CD14-positive monocyte (primary cell): Measurements from ENCODE around the gene TICAM2. TPM values are rescaled to one million over a fixed set of nuclear protein-coding genes. Genes with fewer than 3 reads are reported as not detected.

ENCODE experiments used
- DNase-seq, 3 donors: peaks; one replicate each; pipeline ENCODE4 v3.0.0-alpha.2; 2011 to 2022
- H2AFZ ChIP-seq: 2 replicates; pipeline ENCODE4 v1.6.0; 2012; ENCODE audit warnings: mild to moderate bottlenecking, low read depth, low read length, inconsistent platforms; ENCODE audit not compliant: insufficient read depth, poor library complexity, severe bottlenecking
- H3K27ac ChIP-seq, 2 donors: 1 replicate in 1 of 2; 2 replicates in 1 of 2; pipeline ENCODE4 v1.5.1; 2012 to 2013; ENCODE audit warnings: low read length in 2 of 2, control low read depth in 1 of 2, inconsistent platforms in 1 of 2, low read depth in 1 of 2, mild to moderate bottlenecking in 1 of 2
- H3K27me3 ChIP-seq, 2 donors: one replicate each; pipeline versions ENCODE4 v1.6.0 to v1.6.1; 2011 to 2013; ENCODE audit warnings: low read length in 2 of 2; ENCODE audit not compliant: control insufficient read depth in 2 of 2, insufficient read depth in 2 of 2
- H3K36me3 ChIP-seq, 2 donors: replicated peaks in 1 of 2; 1 replicate in 1 of 2; 2 replicates in 1 of 2; pipeline versions ENCODE4 v1.5.1 to v1.6.1; 2012 to 2013; ENCODE audit warnings: low read length in 2 of 2, control low read depth in 1 of 2, inconsistent platforms in 1 of 2, mild to moderate bottlenecking in 1 of 2; ENCODE audit not compliant: insufficient read depth in 2 of 2, control insufficient read depth in 1 of 2
- H3K4me1 ChIP-seq, 2 donors: 1 replicate in 1 of 2; 2 replicates in 1 of 2; pipeline versions ENCODE4 v1.5.1 to v1.6.1; 2012 to 2013; ENCODE audit warnings: low read length in 2 of 2, control low read depth in 1 of 2, inconsistent platforms in 1 of 2, mild to moderate bottlenecking in 1 of 2, moderate library complexity in 1 of 2; ENCODE audit not compliant: insufficient read depth in 2 of 2, control insufficient read depth in 1 of 2
- H3K4me2 ChIP-seq: replicated peaks from 2 replicates; pipeline ENCODE3; 2012; ENCODE audit warnings: low read length, moderate library complexity, mild to moderate bottlenecking; ENCODE audit not compliant: poor library complexity, severe bottlenecking; ENCODE audit errors: extremely low read depth
- H3K4me3 ChIP-seq, 3 experiments: fragments of 200-600 bp in 1 of 3; sonication (generic) in 1 of 3; replicated peaks in 1 of 3; 1 replicate in 2 of 3; 2 replicates in 1 of 3; pipeline ENCODE4 v1.5.1; 2011 to 2013; ENCODE audit warnings: low read length in 3 of 3, mild to moderate bottlenecking in 3 of 3, control low read depth in 2 of 3, low read depth in 2 of 3, inconsistent platforms in 1 of 3, moderate library complexity in 1 of 3
- H3K79me2 ChIP-seq: 2 replicates; pipeline ENCODE4 v1.6.0; 2012; ENCODE audit warnings: mild to moderate bottlenecking, control low read depth, inconsistent platforms, low read length, moderate library complexity; ENCODE audit not compliant: insufficient read depth
- H3K9ac ChIP-seq: 2 replicates; pipeline ENCODE4 v1.6.0; 2017; ENCODE audit warnings: low read length, mild to moderate bottlenecking; ENCODE audit not compliant: insufficient read depth, poor library complexity, severe bottlenecking
- H3K9me3 ChIP-seq, 2 donors: replicated peaks in 1 of 2; 1 replicate in 1 of 2; 2 replicates in 1 of 2; pipeline versions ENCODE4 v1.5.1 to v1.6.1; 2012 to 2013; ENCODE audit warnings: low read length in 2 of 2, control low read depth in 1 of 2; ENCODE audit not compliant: control insufficient read depth in 1 of 2, insufficient read depth in 1 of 2
- H4K20me1 ChIP-seq: 2 replicates; pipeline ENCODE4 v1.6.0; 2012; ENCODE audit warnings: mild to moderate bottlenecking, low read length, control low read depth, moderate library complexity; ENCODE audit not compliant: insufficient read depth
- H3K27ac Mint-ChIP-seq, 7 donors: one replicate each; pipeline ENCODE4 v1.8.0; 2020; ENCODE audit warnings: mild to moderate bottlenecking in 7 of 7, mixed read lengths in 7 of 7, moderate library complexity in 6 of 7, inconsistent platforms in 2 of 7
- H3K27me3 Mint-ChIP-seq, 3 donors: one replicate each; pipeline ENCODE4 v1.8.0; 2021 to 2022; ENCODE audit warnings: low read depth in 3 of 3, mild to moderate bottlenecking in 3 of 3, mixed read lengths in 3 of 3, moderate library complexity in 3 of 3, inconsistent platforms in 1 of 3
- H3K36me3 Mint-ChIP-seq, 2 donors: one replicate each; pipeline ENCODE4 v1.8.0; 2020; ENCODE audit warnings: mixed read lengths in 2 of 2, inconsistent platforms in 1 of 2, mild to moderate bottlenecking in 1 of 2
- H3K4me1 Mint-ChIP-seq: one replicate; pipeline ENCODE4 v1.8.0; 2020; ENCODE audit warnings: mild to moderate bottlenecking, mixed read lengths
- H3K4me3 Mint-ChIP-seq, 2 donors: one replicate each; pipeline ENCODE4 v1.8.0; 2020; ENCODE audit warnings: mild to moderate bottlenecking in 2 of 2, mixed read lengths in 2 of 2, moderate library complexity in 1 of 2
- H3K9me3 Mint-ChIP-seq, 7 donors: one replicate each; pipeline ENCODE4 v1.8.0; 2020 to 2022; ENCODE audit warnings: mixed read lengths in 7 of 7, mild to moderate bottlenecking in 6 of 7, moderate library complexity in 6 of 7, inconsistent platforms in 2 of 7
- CTCF ChIP-seq: fragments of 200-600 bp; IDR thresholded peaks from one replicate; pipeline ENCODE4 v1.8.0; 2022; ENCODE audit warnings: antibody characterized with exemption, mild to moderate bottlenecking
- WGBS: methylation state at CpG from one replicate; pipeline ENCODE4 v1.1.5; 2013; ENCODE audit warnings: missing lambda C conversion rate; ENCODE audit not compliant: insufficient coverage; 5-methylcytosine and 5-hydroxymethylcytosine counted together
- intact Hi-C, 2 donors: fragments of 100-400 bp; cut with micrococcal nuclease; formaldehyde crosslinking; loops; one replicate each; pipeline versions ENCODE4 v1.15.0 to v1.15.1; 2023
- polyA minus RNA-seq: library from RNA; depleted of rRNA, polyadenylated mRNA; stranded (reverse); fragments of >200 nt; gene quantifications from 2 replicates; pipeline ENCODE4 v1.2.3, GENCODE V29; 2012
- polyA plus RNA-seq, 3 donors: library from polyadenylated mRNA; depleted of rRNA in 1 of 3; unstranded in 2 of 3; stranded (reverse) in 1 of 3; fragments of 300-500 nt in 2 of 3; fragments of >200 nt in 1 of 3; fragmentation: Illumina TruSeq in 2 of 3; gene quantifications; 1 replicate in 2 of 3; 2 replicates in 1 of 3; pipeline ENCODE4 v1.2.3, GENCODE V29; 2012 to 2021
- total RNA-seq, 12 experiments: library from RNA in 1 of 12; stranded (reverse) in 1 of 12; fragments of 120-200 nt in 1 of 12; gene quantifications; one replicate each; pipeline ENCODE4 v1.2.4 and lab custom pipeline; 2013 to 2026; ENCODE audit warnings: mixed read lengths in 6 of 12, inconsistent platforms in 1 of 12

TICAM2 gene
- 28.2 TPM for total RNA-seq (2013)
- polyA plus RNA-seq (10 to 100 TPM in 2 of 3 donors, 1 to 10 TPM in 1; 3.5 to 25.1 (median 14.6) TPM), polyA minus RNA-seq (5.7 and 9.8 TPM in 2 replicates), total RNA-seq (lab: John Stamatoyannopoulos, UW) (0.75 to 4.0 (median 1.2) reads per million in 11 experiments)

DNA sequence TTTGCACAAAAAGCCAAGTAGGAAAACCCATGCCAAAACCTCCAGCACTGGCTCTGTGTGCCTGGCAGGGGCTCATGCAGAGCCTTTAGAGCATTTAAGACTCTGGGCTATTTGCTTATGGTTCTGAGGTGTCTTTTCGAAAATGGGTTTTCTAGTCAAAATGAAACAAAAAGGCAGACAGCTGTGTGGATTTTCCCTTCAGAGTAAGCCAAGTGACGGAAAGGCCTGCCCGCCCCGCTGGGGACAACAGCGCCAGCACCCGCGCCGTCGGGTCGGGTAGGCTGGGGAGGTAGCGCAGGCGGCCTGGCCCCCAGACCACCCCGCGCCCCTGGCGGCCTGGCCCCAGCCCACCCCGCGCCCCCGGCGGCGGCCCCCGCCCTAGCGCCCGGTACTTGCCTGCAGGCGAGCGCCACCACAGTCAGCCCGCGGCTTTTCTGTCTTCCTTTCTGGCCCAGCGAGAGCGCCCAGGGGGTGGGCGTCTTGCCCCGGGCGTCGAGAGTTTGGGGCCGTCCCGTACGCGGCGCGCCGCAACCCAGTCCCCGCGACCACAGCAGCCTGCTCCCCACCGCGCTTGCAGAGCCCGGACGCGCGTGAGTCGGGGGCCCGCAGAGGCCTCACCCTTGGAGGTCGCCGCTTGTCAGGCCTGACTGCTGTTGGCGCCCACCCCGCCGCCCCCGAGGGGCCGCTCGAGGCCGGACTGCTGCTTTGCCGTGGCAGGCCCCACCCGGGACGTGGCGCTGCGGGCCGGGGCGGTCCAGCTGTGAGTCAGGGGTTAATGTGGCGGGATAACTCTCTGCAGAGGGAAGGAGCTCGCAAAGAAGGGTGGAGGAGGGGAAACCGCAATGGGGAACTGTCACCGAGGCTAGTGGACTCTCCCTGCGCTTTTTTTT is at the start of gene TICAM2:
TICAM2 (minus strand) TSS at position 779 of the 890 bp plus-strand sequence. CDS start 21,223 bp downstream, outside the sequence.
- intact Hi-C loops, result loop anchor here (10.0 kb wide), 2 partner anchors 57 to 427 kb away; partner anchors contain the start of gene FEM1C (in 1 of the 2)
- Histone ChIP-seq H3K4me2 (peak within 1 kb of the TSS; percentile 84), H2AFZ (peak within 1 kb of the TSS; percentile 88), H3K36me3 (no peaks in the 10 kb centered on the region), H3K9ac (peak within 1 kb of the TSS; percentile 94), H3K9me3 (no peaks in the 10 kb centered on the region), H4K20me1 (peaks cover 38% of the 10 kb centered on the region), H3K27me3 (no peaks in the 10 kb centered on the region), H3K4me1 (peaks cover 55 to 56% of the 10 kb centered on the region in 2 donors), H3K27ac (peak within 1 kb of the TSS; percentile 84 to 93), H3K4me3 (peak within 1 kb of the TSS; percentile 84 to 95 (median 89)), H3K79me2 (peaks cover 50% of the 10 kb centered on the region)
- DNase-seq, result peak; percentile 84 to 90 (median 87)
- Mint-ChIP-seq H3K27ac (peak within 1 kb of the TSS; percentile 94 to 98 (median 96)), H3K9me3 (no peaks in the 10 kb centered on the region), H3K36me3 (peaks cover 16 to 21% of the 10 kb centered on the region in 2 donors), H3K4me1 (peaks cover 53% of the 10 kb centered on the region), H3K27me3 (peaks cover 0 to 3% (median 3%) of the 10 kb centered on the region in 3 donors), H3K4me3 (peak within 1 kb of the TSS; percentile 77 to 89)
- peak; percentile 42 for TF ChIP-seq CTCF
- WGBS, result under 1% methylated on average over 65 of the region's 71 CpGs

GRCh38 chr5:115649541-115649940 is 47.3 kb upstream of the TICAM2 start:
- no peaks in the 10 kb centered on the region for H3K9me3 ChIP-seq
- no CpG with 5 or more reads among the region's 1 CpG for WGBS
- no peak for DNase-seq
- H3K9ac ChIP-seq, result no peak overlapping the region
- no peaks in the 10 kb centered on the region for H3K36me3 ChIP-seq
- no peak overlapping the region for H3K27ac ChIP-seq
- no peaks in the 10 kb centered on the region for H4K20me1 ChIP-seq
- Mint-ChIP-seq H3K36me3 (no peaks in the 10 kb centered on the region), H3K27ac (no peak overlapping the region), H3K4me1 (no peaks in the 10 kb centered on the region), H3K9me3 (peaks cover 0 to 9% (median 3%) of the 10 kb centered on the region in 7 donors), H3K27me3 (peaks cover 4 to 7% (median 5%) of the 10 kb centered on the region in 3 donors), H3K4me3 (no peak overlapping the region)
- intact Hi-C loops, result no loop called here
- no peaks in the 10 kb centered on the region for H3K4me1 ChIP-seq
- no peak overlapping the region for H3K4me3 ChIP-seq
- H3K79me2 ChIP-seq, result no peaks in the 10 kb centered on the region
- no peak overlapping the region for H3K4me2 ChIP-seq
- TF ChIP-seq CTCF, result no peak
- H3K27me3 ChIP-seq, result peaks cover 0 to 2% of the 10 kb centered on the region in 2 donors
- no peak overlapping the region for H2AFZ ChIP-seq
